GM18502 (cell line): ENCODE results near the gene BABAM1.

Experiments
- ATAC-seq: cut with Tn5 transposase; IDR thresholded peaks from one replicate; pipeline ENCODE4 v1.9.1; 2021; ENCODE audit warnings: mild to moderate bottlenecking; ENCODE audit not compliant: unreplicated experiment, poor library complexity

The BABAM1 gene

GRCh38 chr19:17320435-17320834, 53.2 kb downstream of the BABAM1 start:
- no peak for ATAC-seq

- ATAC-seq: no peak
Observed at GRCh38 chr19:17321655-17322489, 54.6 kb downstream of the BABAM1 start.

DNA sequence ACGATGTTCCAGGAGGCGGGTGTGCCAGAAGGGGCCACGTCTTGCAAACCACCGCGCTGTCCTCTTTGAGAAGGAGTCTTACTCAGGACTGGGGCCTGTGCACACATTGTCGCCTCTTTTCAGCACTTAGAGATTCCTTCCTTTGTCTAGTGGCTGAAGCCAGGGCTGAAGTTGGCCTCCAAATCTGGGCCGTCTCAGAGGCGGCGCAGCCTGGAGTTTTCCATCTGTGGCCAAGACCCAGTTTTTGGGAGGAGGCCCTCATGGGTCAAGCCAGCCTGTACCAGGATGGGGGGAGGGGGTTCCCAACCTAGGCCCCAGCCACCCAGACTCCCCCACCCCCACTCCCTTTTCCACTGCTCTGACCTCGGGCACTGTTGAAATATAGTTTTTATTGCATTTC, 55.6 kb downstream of the BABAM1 start:
- ATAC-seq: no peak

DNA sequence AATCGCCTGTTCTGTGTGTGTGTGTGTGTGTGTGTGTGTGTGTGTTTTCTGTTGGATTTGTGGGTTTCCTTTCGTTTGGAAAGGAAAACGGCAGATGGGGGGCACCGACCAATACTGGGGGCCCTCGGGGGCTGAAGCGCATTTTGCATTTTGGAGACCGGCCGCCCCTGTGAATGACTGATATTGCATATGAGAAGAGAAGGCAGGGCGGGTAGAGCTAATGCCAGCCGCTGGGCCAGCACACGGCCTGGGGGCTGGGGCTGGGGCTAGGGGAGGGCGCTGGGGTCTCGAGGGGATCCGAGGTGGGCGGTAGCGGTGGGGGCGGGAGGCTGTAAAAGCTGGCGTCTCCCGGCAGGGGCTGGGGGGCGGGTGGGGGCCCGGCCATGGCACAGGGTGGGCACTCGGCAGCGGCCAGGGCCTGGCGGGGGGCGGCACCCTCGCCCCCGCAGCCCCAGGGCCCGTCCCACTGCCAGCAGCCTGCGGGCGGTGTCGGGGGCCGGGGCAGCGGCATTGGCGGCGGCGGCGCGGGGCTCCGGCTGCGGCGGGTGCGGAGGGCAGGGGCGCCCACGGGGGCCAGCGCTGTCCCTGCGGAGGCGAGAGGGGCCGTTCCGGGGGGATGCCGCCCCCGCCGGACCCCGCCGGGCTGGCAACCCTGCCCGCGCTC, 56.2 kb downstream of the BABAM1 start:
- ATAC-seq: no peak

GRCh38 chr19:17323964-17324332, 56.7 kb downstream of the BABAM1 start:
- ATAC-seq: no peak

- no peak for ATAC-seq
Observed at GRCh38 chr19:17324357-17325114, 57.3 kb downstream of the BABAM1 start.

DNA sequence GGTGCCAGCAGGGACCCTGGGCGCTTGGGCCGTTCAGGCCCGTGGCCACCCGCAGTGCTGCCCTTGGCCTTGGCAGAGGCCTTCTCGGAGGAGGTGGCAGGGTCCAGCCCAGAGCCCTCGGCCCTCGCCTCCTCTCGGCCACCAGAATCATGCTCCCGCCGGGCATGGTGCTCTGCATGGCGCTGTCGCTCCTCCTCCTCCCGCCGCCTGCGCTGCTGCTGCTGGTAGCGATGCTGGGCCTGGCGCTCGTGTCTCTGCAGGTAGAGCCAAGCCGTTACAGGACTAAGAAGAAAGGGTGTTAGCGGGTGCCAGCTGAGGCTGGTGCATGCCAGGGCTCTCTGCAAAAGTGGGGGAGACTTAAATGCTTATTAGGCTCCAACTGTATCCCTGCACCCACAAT, 57.9 kb downstream of the BABAM1 start:
- no peak for ATAC-seq

DNA sequence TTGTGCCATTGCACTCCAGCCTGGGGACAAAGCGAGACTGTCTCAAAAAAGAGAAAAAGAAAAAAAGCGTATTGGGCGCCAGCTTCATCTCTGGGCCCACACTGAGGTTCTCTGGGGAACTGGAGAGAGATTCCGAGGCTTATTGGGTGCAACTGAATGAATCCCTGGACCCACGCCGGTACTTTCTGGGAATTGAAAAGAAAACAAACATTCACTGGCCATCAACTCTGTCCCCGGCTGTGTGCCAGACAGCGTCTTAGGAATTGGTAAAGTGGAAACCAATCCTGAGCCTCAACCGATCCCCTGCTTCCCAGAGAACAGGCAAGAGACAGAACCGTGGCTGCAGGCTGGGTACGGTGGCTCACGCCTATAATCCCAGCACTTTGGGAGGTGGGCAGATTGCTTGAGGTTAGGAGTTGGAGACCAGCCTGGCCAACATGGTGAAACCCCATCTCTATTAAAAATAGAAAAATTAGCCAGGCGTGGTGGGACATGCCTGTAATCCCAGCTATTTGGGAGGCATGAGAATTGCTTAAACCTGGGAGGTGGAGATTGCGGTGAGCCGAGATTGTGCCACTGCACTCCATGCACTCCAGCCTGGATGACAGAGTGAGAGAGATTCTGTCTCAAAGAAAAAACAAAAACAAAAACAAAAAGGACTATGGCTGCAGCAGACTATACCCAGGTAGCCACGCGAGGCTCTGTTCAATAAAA, 58.8 kb downstream of the BABAM1 start:
- ATAC-seq: no peak

DNA sequence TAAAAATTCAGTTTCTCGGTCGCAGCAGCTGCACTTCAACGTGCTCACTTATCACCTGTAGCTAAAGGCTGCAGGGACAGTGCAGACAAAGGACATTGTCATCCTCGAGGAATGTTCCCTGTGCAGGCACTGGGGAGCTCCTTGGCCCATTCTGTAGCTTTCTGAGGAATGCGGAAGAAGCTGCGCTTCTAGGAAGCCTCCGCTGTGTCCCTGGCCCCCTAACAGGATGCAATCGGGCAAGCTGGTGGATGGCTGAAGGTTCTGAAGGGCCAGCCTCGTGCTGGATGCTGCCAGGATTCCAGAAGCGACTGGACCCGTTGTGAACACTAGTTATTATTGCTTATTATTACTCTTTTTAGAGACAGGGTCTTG, 59.3 kb downstream of the BABAM1 start:
- ATAC-seq: no peak

DNA sequence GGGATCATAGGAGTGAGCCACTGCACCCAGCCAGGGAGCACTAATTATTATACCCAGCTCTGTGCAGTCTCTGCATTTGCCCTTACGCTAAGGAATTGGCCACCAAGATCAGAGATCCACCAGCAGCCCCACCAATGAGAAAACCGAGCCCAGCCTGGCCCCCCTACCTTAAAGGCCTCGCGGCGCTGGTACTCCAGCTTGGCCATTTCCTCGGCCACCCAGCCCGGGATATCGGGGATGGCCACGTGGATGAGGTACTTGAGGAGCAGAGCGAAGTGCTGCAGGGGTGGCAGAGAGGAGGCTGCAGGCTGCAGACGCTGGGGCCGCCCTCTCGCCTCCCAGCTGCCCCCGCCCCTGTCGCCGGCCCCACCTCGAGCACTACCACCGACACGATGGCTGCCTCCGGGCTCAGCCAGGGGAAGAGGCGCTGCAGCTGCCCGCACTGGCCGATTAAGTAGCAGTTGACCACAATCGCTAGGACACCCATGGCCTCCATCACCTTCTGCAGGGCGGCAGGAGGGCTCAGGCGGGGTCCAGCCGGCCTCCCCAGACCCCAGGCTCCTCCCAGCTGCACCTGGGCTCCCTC, 59.9 kb downstream of the BABAM1 start:
- no peak for ATAC-seq

- ATAC-seq: no peak
Observed at GRCh38 chr19:17327654-17328516, 60.6 kb downstream of the BABAM1 start.
